H9 (cell line): Measurements from ENCODE around the gene XXYLT1. TPM values are rescaled to one million over a fixed set of nuclear protein-coding genes. Genes with fewer than 3 reads are reported as not detected.

ENCODE experiments used
- DNase-seq: peaks from one replicate; pipeline ENCODE4 v3.0.0-alpha.2; 2017
- H2AFZ ChIP-seq: one replicate; pipeline ENCODE4 v1.6.1; 2013; ENCODE audit warnings: mild to moderate bottlenecking, low read length, control low read depth, moderate library complexity
- H2AK5ac ChIP-seq: 2 replicates; pipeline ENCODE4 v1.6.1; 2013; ENCODE audit warnings: low read length, control low read depth, mixed read lengths; ENCODE audit not compliant: insufficient read length
- H2BK120ac ChIP-seq: one replicate; pipeline ENCODE4 v1.6.1; 2013; ENCODE audit warnings: low read depth, mild to moderate bottlenecking, low read length, control low read depth, inconsistent platforms; ENCODE audit not compliant: poor library complexity, severe bottlenecking
- H2BK12ac ChIP-seq: 2 replicates; pipeline ENCODE4 v1.6.1; 2013; ENCODE audit warnings: low read length, control low read depth, mixed read lengths, low read depth; ENCODE audit not compliant: insufficient read length
- H2BK15ac ChIP-seq: 2 replicates; pipeline ENCODE4 v1.6.1; 2013; ENCODE audit warnings: low read depth, low read length, control low read depth
- H2BK20ac ChIP-seq: one replicate; pipeline ENCODE4 v1.6.1; 2013; ENCODE audit warnings: low read depth, mild to moderate bottlenecking, low read length, control low read depth, inconsistent platforms; ENCODE audit not compliant: poor library complexity, severe bottlenecking
- H2BK5ac ChIP-seq: 2 replicates; pipeline ENCODE4 v1.6.1; 2013; ENCODE audit warnings: low read length, control low read depth, mixed read lengths; ENCODE audit not compliant: insufficient read length
- H3K14ac ChIP-seq: 2 replicates; pipeline ENCODE4 v1.6.1; 2013; ENCODE audit warnings: low read length, control low read depth; ENCODE audit not compliant: insufficient read depth
- H3K18ac ChIP-seq: 2 replicates; pipeline ENCODE4 v1.6.1; 2013; ENCODE audit warnings: low read depth, mild to moderate bottlenecking, mixed read lengths, low read length, control low read depth; ENCODE audit not compliant: insufficient read length
- H3K23ac ChIP-seq: 2 replicates; pipeline ENCODE4 v1.6.1; 2013; ENCODE audit warnings: low read length, control low read depth, mixed read lengths, low read depth; ENCODE audit not compliant: insufficient read length
- H3K23me2 ChIP-seq: 2 replicates; pipeline ENCODE4 v1.6.1; 2013; ENCODE audit warnings: low read depth, mild to moderate bottlenecking, mixed read lengths, low read length, control low read depth; ENCODE audit not compliant: insufficient read length, poor library complexity, severe bottlenecking
- H3K27ac ChIP-seq: 2 replicates; pipeline ENCODE4 v1.5.1; 2013; ENCODE audit warnings: low read length, control low read depth, mixed read lengths, low read depth; ENCODE audit not compliant: insufficient read length
- H3K27me3 ChIP-seq: 2 replicates; pipeline ENCODE4 v1.6.1; 2013; ENCODE audit warnings: low read length, control low read depth, inconsistent platforms; ENCODE audit not compliant: insufficient read depth
- H3K4ac ChIP-seq: 2 replicates; pipeline ENCODE4 v1.6.1; 2013; ENCODE audit warnings: low read depth, mild to moderate bottlenecking, control low read depth, inconsistent platforms, low read length, moderate library complexity
- H3K4me1 ChIP-seq: 2 replicates; pipeline ENCODE4 v1.6.1; 2013; ENCODE audit warnings: low read length, control low read depth, inconsistent platforms; ENCODE audit not compliant: insufficient read depth
- H3K4me2 ChIP-seq: 2 replicates; pipeline ENCODE4 v1.6.1; 2013; ENCODE audit warnings: low read length, control low read depth, mixed read lengths; ENCODE audit not compliant: insufficient read length, insufficient read depth
- H3K56ac ChIP-seq: 2 replicates; pipeline ENCODE4 v1.6.1; 2013; ENCODE audit warnings: low read depth, mild to moderate bottlenecking, mixed read lengths, low read length, control low read depth; ENCODE audit not compliant: insufficient read length
- H3K79me1 ChIP-seq: 2 replicates; pipeline ENCODE4 v1.6.1; 2013; ENCODE audit warnings: low read depth, mild to moderate bottlenecking, moderate library complexity, low read length, control low read depth, inconsistent platforms; ENCODE audit not compliant: insufficient read depth, poor library complexity, severe bottlenecking
- H3K79me2 ChIP-seq: 2 replicates; pipeline ENCODE4 v1.6.1; 2013; ENCODE audit warnings: low read length, control low read depth, inconsistent platforms; ENCODE audit not compliant: insufficient read depth
- H3K9ac ChIP-seq: 2 replicates; pipeline ENCODE4 v1.6.1; 2013; ENCODE audit warnings: low read length, control low read depth, mixed read lengths; ENCODE audit not compliant: insufficient read length; ENCODE audit errors: extremely low read depth
- H3K9me3 ChIP-seq: one replicate; pipeline ENCODE4 v1.6.1; 2013; ENCODE audit warnings: low read depth, low read length, inconsistent platforms; ENCODE audit not compliant: control insufficient read depth
- H3T11ph ChIP-seq: one replicate; pipeline ENCODE4 v1.6.1; 2013; ENCODE audit warnings: mild to moderate bottlenecking, low read length, control low read depth, inconsistent platforms
- H4K20me1 ChIP-seq: one replicate; pipeline ENCODE4 v1.6.1; 2013; ENCODE audit not compliant: control insufficient read depth, insufficient read length, insufficient read depth
- H4K5ac ChIP-seq: 2 replicates; pipeline ENCODE4 v1.6.1; 2013; ENCODE audit warnings: low read depth, mild to moderate bottlenecking, mixed read lengths, low read length, control low read depth; ENCODE audit not compliant: insufficient read length
- H4K8ac ChIP-seq: replicated peaks from 2 replicates; pipeline ENCODE4 v1.6.1; 2013; ENCODE audit warnings: low read length, control low read depth, mixed read lengths, low read depth; ENCODE audit not compliant: insufficient read length
- H4K91ac ChIP-seq: 2 replicates; pipeline ENCODE4 v1.6.1; 2013; ENCODE audit warnings: low read depth, mild to moderate bottlenecking, moderate library complexity, mixed read lengths, low read length, control low read depth; ENCODE audit not compliant: insufficient read length
- H3K27ac Mint-ChIP-seq, 3 experiments: 2 replicates in 2 of 3; 3 replicates in 1 of 3; pipeline ENCODE4 v1.8.0; 2020 to 2021; ENCODE audit warnings: mixed read lengths in 3 of 3, mild to moderate bottlenecking in 1 of 3, moderate library complexity in 1 of 3
- H3K27me3 Mint-ChIP-seq: 2 replicates; pipeline ENCODE4 v1.8.0; 2021; ENCODE audit warnings: low read depth, mild to moderate bottlenecking, moderate library complexity, mixed read lengths
- H3K36me3 Mint-ChIP-seq, 3 experiments: 2 replicates in 2 of 3; 3 replicates in 1 of 3; pipeline ENCODE4 v1.8.0; 2020 to 2021; ENCODE audit warnings: low read depth in 3 of 3, mixed read lengths in 3 of 3; ENCODE audit not compliant: insufficient read depth in 1 of 3
- H3K4me1 Mint-ChIP-seq, 2 experiments: 2 replicates each; pipeline ENCODE4 v1.8.0; 2020; ENCODE audit warnings: mixed read lengths in 2 of 2
- H3K4me3 Mint-ChIP-seq, 2 experiments: 2 replicates in 1 of 2; 3 replicates in 1 of 2; pipeline ENCODE4 v1.8.0; 2020 to 2021; ENCODE audit warnings: mild to moderate bottlenecking in 2 of 2, mixed read lengths in 2 of 2, moderate library complexity in 1 of 2
- H3K9me3 Mint-ChIP-seq, 2 experiments: 2 replicates in 1 of 2; 3 replicates in 1 of 2; pipeline ENCODE4 v1.8.0; 2020; ENCODE audit warnings: mild to moderate bottlenecking in 2 of 2, mixed read lengths in 2 of 2, moderate library complexity in 1 of 2
- CTCF ChIP-seq: fragments of 200-600 bp; sonication (generic); conservative IDR thresholded peaks from 3 replicates; pipeline ENCODE4 v1.8.0; 2021; ENCODE audit warnings: antibody characterized with exemption, mild to moderate bottlenecking
- WGBS: extraction: QIAGEN DNeasy Blood & Tissue Kit; methylation state at CpG from one replicate; pipeline ENCODE4 v1.1.7; 2013; ENCODE audit warnings: missing lambda C conversion rate, low lambda C conversion rate, mixed read lengths; ENCODE audit not compliant: insufficient read length; ENCODE audit errors: extremely low coverage; 5-methylcytosine and 5-hydroxymethylcytosine counted together
- total RNA-seq: library from RNA; stranded (reverse); gene quantifications from 2 replicates; pipeline ENCODE4 v1.2.1, GENCODE V29; 2021

Gene XXYLT1
- total RNA-seq, 1 experiment from 2014 or later = 22.7 TPM

GRCh38 chr3:195054311-195054710 lies 216.6 kb downstream of the XXYLT1 start:
- Histone ChIP-seq H3K14ac (no peak overlapping the region), H3K27ac (no peak overlapping the region), H3K56ac (no peak overlapping the region), H3K79me1 (no peaks in the 10 kb centered on the region), H2AK5ac (no peak overlapping the region), H3K23ac (no peak overlapping the region), H3K9me3 (no peaks in the 10 kb centered on the region), H3T11ph (no peak overlapping the region), H3K9ac (no peak overlapping the region), H3K4ac (no peak overlapping the region), H3K23me2 (no peaks in the 10 kb centered on the region), H4K5ac (no peak overlapping the region), H4K91ac (no peak overlapping the region), H2AFZ (no peak overlapping the region), H2BK12ac (no peak overlapping the region), H3K4me1 (no peaks in the 10 kb centered on the region), H3K79me2 (no peaks in the 10 kb centered on the region), H4K8ac (no peak overlapping the region), H2BK5ac (no peak overlapping the region), H2BK20ac (no peak overlapping the region), H3K4me2 (no peak overlapping the region), H3K18ac (no peak overlapping the region), H4K20me1 (no peaks in the 10 kb centered on the region), H2BK120ac (no peak overlapping the region), H3K27me3 (no peaks in the 10 kb centered on the region), H2BK15ac (no peak overlapping the region)
- no CpG with 5 or more reads among the region's 6 CpGs for WGBS
- H3K4me1 Mint-ChIP-seq = peaks cover 2 to 15% of the 10 kb centered on the region in 2 experiments; a peak in 3 of 4 replicates
- no peak for TF ChIP-seq CTCF
- H3K36me3 Mint-ChIP-seq = no peaks in the 10 kb centered on the region; a peak in 2 of 7 replicates
- peaks cover 2% of the 10 kb centered on the region for H3K27me3 Mint-ChIP-seq
- no peak for DNase-seq
- no peak overlapping the region for H3K4me3 Mint-ChIP-seq
- no peak overlapping the region for H3K27ac Mint-ChIP-seq
- no peaks in the 10 kb centered on the region for H3K9me3 Mint-ChIP-seq
